OCI-LY1 (cell line): ENCODE measurements around the gene IL1RAP.

Experiments
- H2AFZ ChIP-seq: fragments of 200-600 bp; sonication (generic), shearing (Covaris generic); 2 replicates; pipeline ENCODE4 v1.6.0; 2014; ENCODE audit warnings: antibody characterized with exemption, mild to moderate bottlenecking, low read length
- H3F3A ChIP-seq: fragments of 200-600 bp; sonication (generic), shearing (Covaris generic); 2 replicates; pipeline ENCODE4 v1.6.0; 2014; ENCODE audit warnings: mild to moderate bottlenecking, antibody characterized with exemption, low read length, moderate library complexity; ENCODE audit not compliant: insufficient read depth
- H3K27ac ChIP-seq: fragments of 200-600 bp; sonication (generic); 2 replicates; pipeline ENCODE4 v1.5.1; 2014; ENCODE audit warnings: low read length, mixed run types, mild to moderate bottlenecking, low read depth; ENCODE audit not compliant: poor library complexity, severe bottlenecking
- H3K27me3 ChIP-seq: fragments of 200-600 bp; sonication (generic); 2 replicates; pipeline ENCODE4 v1.6.0; 2014; ENCODE audit warnings: antibody characterized with exemption, mild to moderate bottlenecking, low read length, moderate library complexity; ENCODE audit not compliant: insufficient read depth
- H3K36me3 ChIP-seq: fragments of 200-600 bp; sonication (generic); 2 replicates; pipeline ENCODE4 v1.6.1; 2014; ENCODE audit warnings: mild to moderate bottlenecking, antibody characterized with exemption, low read length, moderate library complexity, mixed read lengths; ENCODE audit not compliant: insufficient read depth
- H3K4me1 ChIP-seq: fragments of 200-600 bp; sonication (generic); 2 replicates; pipeline ENCODE4 v1.5.1; 2014; ENCODE audit warnings: mild to moderate bottlenecking, low read length, moderate library complexity; ENCODE audit not compliant: insufficient read depth, severe bottlenecking
- H3K4me2 ChIP-seq: fragments of 200-600 bp; sonication (generic), shearing (Covaris generic); 2 replicates; pipeline ENCODE4 v1.6.1; 2014; ENCODE audit warnings: low read length
- H3K4me3 ChIP-seq: fragments of 200-600 bp; sonication (generic); 2 replicates; pipeline ENCODE4 v1.5.1; 2014; ENCODE audit warnings: low read length, low read depth, mild to moderate bottlenecking, mixed read lengths; ENCODE audit not compliant: poor library complexity, severe bottlenecking
- H3K79me2 ChIP-seq: fragments of 200-600 bp; shearing (Covaris generic); 2 replicates; pipeline ENCODE4 v1.6.1; 2016; ENCODE audit warnings: mixed run types, low read length, mixed read lengths; ENCODE audit not compliant: insufficient read depth
- H3K9ac ChIP-seq: fragments of 200-600 bp; sonication (generic), shearing (Covaris generic); 2 replicates; pipeline ENCODE4 v1.6.1; 2014; ENCODE audit warnings: mild to moderate bottlenecking, low read length, mixed read lengths
- H3K9me2 ChIP-seq: fragments of 200-600 bp; sonication (generic), shearing (Covaris generic); 2 replicates; pipeline ENCODE4 v1.6.1; 2014; ENCODE audit warnings: low read depth, mild to moderate bottlenecking, low read length, mixed read lengths
- H3K9me3 ChIP-seq: fragments of 200-600 bp; shearing (Covaris generic); 2 replicates; pipeline ENCODE4 v1.6.1; 2014; ENCODE audit warnings: low read length, mixed read lengths
- H4K20me1 ChIP-seq: fragments of 200-600 bp; sonication (generic), shearing (Covaris generic); 2 replicates; pipeline ENCODE4 v1.6.0; 2016; ENCODE audit warnings: mild to moderate bottlenecking, low read length; ENCODE audit not compliant: insufficient read depth
- EZH2 ChIP-seq: fragments of 200-600 bp; sonication (generic), shearing (Covaris generic); IDR thresholded peaks from 2 replicates; pipeline ENCODE4 v1.8.0; 2017; ENCODE audit warnings: borderline replicate concordance, mixed run types, mild to moderate bottlenecking, antibody characterized with exemption, low read length, moderate library complexity, mixed read lengths
- TF ChIP-seq, protein P1 (sequence below): fragments of 200-600 bp; sonication (generic), shearing (Covaris generic); IDR thresholded peaks from 2 replicates; pipeline ENCODE4 v1.5.1; 2017; ENCODE audit warnings: mild to moderate bottlenecking, antibody characterized with exemption, low read length, moderate library complexity, mixed read lengths

IL1RAP gene

DNA sequence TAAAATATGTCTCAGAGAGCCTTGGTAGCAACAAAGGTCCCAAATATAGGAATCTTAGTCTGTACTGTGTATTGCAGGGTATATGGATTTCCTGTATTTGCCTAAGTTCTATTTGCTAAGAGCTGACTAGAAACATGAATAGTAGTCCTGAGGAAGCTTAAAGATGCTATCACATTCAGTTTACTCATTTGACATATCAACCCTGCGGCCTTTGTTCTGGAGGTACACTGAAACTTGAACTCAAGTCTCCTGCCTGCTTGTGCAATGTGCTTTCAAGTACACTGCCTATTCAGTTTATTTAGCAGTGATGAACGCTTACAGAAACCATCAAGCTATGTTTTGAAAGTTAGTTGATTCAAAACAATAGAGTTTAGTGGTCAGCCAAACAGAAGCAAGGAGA lies 21.1 kb downstream of the IL1RAP start:
- Histone ChIP-seq H3K9me3 (no peaks in the 10 kb centered on the region), H3K4me3 (no peak overlapping the region)
- TF ChIP-seq, protein P1, sequence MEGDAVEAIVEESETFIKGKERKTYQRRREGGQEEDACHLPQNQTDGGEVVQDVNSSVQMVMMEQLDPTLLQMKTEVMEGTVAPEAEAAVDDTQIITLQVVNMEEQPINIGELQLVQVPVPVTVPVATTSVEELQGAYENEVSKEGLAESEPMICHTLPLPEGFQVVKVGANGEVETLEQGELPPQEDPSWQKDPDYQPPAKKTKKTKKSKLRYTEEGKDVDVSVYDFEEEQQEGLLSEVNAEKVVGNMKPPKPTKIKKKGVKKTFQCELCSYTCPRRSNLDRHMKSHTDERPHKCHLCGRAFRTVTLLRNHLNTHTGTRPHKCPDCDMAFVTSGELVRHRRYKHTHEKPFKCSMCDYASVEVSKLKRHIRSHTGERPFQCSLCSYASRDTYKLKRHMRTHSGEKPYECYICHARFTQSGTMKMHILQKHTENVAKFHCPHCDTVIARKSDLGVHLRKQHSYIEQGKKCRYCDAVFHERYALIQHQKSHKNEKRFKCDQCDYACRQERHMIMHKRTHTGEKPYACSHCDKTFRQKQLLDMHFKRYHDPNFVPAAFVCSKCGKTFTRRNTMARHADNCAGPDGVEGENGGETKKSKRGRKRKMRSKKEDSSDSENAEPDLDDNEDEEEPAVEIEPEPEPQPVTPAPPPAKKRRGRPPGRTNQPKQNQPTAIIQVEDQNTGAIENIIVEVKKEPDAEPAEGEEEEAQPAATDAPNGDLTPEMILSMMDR = no peak
- TF ChIP-seq EZH2 = no peak

DNA sequence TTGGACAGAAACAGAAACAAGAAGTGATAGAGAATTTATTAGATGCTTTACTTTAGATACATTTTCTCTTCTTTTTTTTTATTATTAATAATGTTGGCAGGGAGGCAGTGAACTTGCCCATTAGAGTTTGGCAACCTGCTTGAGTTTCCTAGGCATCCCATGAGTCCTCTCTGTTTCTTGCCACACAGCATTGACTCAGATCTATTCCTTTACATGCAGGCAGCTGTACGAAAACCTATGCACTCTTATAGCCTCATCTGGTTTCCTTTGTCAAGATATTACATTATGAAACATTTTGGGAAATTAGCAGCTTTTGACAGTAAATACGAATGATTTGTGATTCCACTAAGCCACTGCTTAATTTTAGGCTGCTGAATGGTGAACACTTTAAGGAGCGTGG lies 23.3 kb downstream of the IL1RAP start:
- Histone ChIP-seq H3K4me1 (no peaks in the 10 kb centered on the region), H3K27ac (no peak overlapping the region), H4K20me1 (no peaks in the 10 kb centered on the region), H3K36me3 (no peaks in the 10 kb centered on the region), H3K4me2 (no peak overlapping the region), H3K9ac (no peak overlapping the region), H2AFZ (no peak overlapping the region), H3K27me3 (no peaks in the 10 kb centered on the region), H3K9me3 (no peaks in the 10 kb centered on the region), H3K4me3 (no peak overlapping the region), H3K9me2 (no peaks in the 10 kb centered on the region), H3F3A (no peaks in the 10 kb centered on the region), H3K79me2 (no peaks in the 10 kb centered on the region)
- TF ChIP-seq, protein P1 = no peak
- no peak for TF ChIP-seq EZH2

More for the DNA sequence above, 21.1 kb downstream of the IL1RAP start:
- Histone ChIP-seq H4K20me1 (no peaks in the 10 kb centered on the region), H3F3A (no peaks in the 10 kb centered on the region), H3K27ac (no peak overlapping the region), H3K4me1 (no peaks in the 10 kb centered on the region), H2AFZ (no peak overlapping the region), H3K9me2 (no peaks in the 10 kb centered on the region), H3K4me2 (no peak overlapping the region), H3K79me2 (no peaks in the 10 kb centered on the region), H3K9ac (no peak overlapping the region), H3K27me3 (peaks cover 7% of the 10 kb centered on the region; the same call in 1 of the 2 replicates), H3K36me3 (no peaks in the 10 kb centered on the region)

DNA sequence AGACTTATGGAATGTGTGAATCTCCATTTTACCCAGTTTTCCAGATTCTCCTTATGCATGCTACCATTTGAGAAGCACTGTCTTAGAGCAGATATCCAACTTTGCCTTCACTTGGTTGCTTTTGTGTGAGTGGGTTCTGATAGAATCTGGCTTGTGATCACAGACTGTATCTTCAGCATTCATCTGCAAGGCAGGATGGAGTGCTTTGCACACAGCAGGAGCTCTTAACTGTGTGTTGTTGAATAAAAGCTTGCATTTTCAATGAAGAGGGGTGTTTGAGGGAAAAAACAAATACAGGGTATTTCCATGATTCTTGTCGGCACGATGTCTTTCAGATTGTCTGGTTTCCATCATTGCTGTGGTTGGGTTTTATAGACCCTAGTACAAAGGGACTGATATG lies 24.4 kb downstream of the IL1RAP start:
- H3F3A ChIP-seq = no peaks in the 10 kb centered on the region
- H3K4me3 ChIP-seq = no peak overlapping the region
- H4K20me1 ChIP-seq = no peaks in the 10 kb centered on the region
- no peaks in the 10 kb centered on the region for H3K9me2 ChIP-seq
- H3K79me2 ChIP-seq = no peaks in the 10 kb centered on the region
- no peak overlapping the region for H3K4me2 ChIP-seq
- H3K4me1 ChIP-seq = no peaks in the 10 kb centered on the region
- no peaks in the 10 kb centered on the region for H3K36me3 ChIP-seq
- TF ChIP-seq, protein P1 = no peak
- TF ChIP-seq EZH2 = no peak
- no peaks in the 10 kb centered on the region for H3K9me3 ChIP-seq
- H3K9ac ChIP-seq = no peak overlapping the region
- H2AFZ ChIP-seq = no peak overlapping the region
- H3K27ac ChIP-seq = no peak overlapping the region
- no peaks in the 10 kb centered on the region for H3K27me3 ChIP-seq
